ENCODE results near the gene GFI1B. TPM values are rescaled to one million over a fixed set of nuclear protein-coding genes. Genes with fewer than 3 reads are reported as not detected.

The GFI1B gene
- polyA plus RNA-seq, 1 donor from 2014 or later = not detected

GRCh38 chr9:132976571-132976970, 1.9 kb upstream of the GFI1B start:
- H3F3A ChIP-seq (ENCODE audit: insufficient read depth, low read length, poor library complexity, severe bottlenecking) = no peaks in the 10 kb centered on the region
- no peaks in the 10 kb centered on the region for H3K9me2 ChIP-seq (ENCODE audit: insufficient read depth, low read length)
- no peaks in the 10 kb centered on the region for H4K20me1 ChIP-seq (ENCODE audit: insufficient read depth)
- H3K4me2 ChIP-seq (ENCODE audit: low read length) = no peak overlapping the region
- H3K9me3 ChIP-seq (ENCODE audit: low read length) = no peaks in the 10 kb centered on the region
- no peak overlapping the region for H2AFZ ChIP-seq (ENCODE audit: low read depth, low read length)
- no peak overlapping the region for H3K4me3 ChIP-seq (ENCODE audit: low read length)
- H3K36me3 ChIP-seq (ENCODE audit: insufficient read depth, low read length) = no peaks in the 10 kb centered on the region
- H3K27ac ChIP-seq (ENCODE audit: low read length) = no peak overlapping the region
- TF ChIP-seq EZH2 (IDR thresholded peaks at IDR 0.05; ENCODE audit: borderline replicate concordance, insufficient read depth, low read length, poor library complexity, severe bottlenecking) = no peak
- TF ChIP-seq MXI1 (conservative IDR thresholded peaks at IDR 0.05; ENCODE audit: poor library complexity, severe bottlenecking) = no peak
- TF ChIP-seq EP300 (conservative IDR thresholded peaks at IDR 0.05; ENCODE audit: poor library complexity, severe bottlenecking) = no peak
- no peak for TF ChIP-seq RAD21 (conservative IDR thresholded peaks at IDR 0.05)
- TF ChIP-seq POLR2AphosphoS5 (IDR thresholded peaks at IDR 0.05) = no peak
- TF ChIP-seq CTCF (IDR thresholded peaks at IDR 0.05; ENCODE audit: poor library complexity, severe bottlenecking) = no peak
- TF ChIP-seq TAF1 (IDR thresholded peaks at IDR 0.05; ENCODE audit: low read depth) = no peak
- TF ChIP-seq REST (IDR thresholded peaks at IDR 0.05; ENCODE audit: borderline replicate concordance) = no peak
- no peak for TF ChIP-seq SMC3 (conservative IDR thresholded peaks at IDR 0.05; ENCODE audit: poor library complexity)
- H3K79me2 ChIP-seq (replicated peaks; ENCODE audit: insufficient read depth, low read length) = no peaks in the 10 kb centered on the region
- peaks cover 37% of the 10 kb centered on the region for H3K27me3 ChIP-seq (ENCODE audit: insufficient read depth, low read depth, low read length)
- no peak overlapping the region for H3K9ac ChIP-seq (ENCODE audit: low read length)

GRCh38 chr9:132978112-132978450, 413 bp upstream of the GFI1B start:
- Histone ChIP-seq H4K20me1 (ENCODE audit: insufficient read depth) (no peaks in the 10 kb centered on the region), H3K27ac (ENCODE audit: low read length) (no peak overlapping the region), H3K9me3 (ENCODE audit: low read length) (no peaks in the 10 kb centered on the region), H3K4me2 (ENCODE audit: low read length) (no peak overlapping the region), H3K9me2 (ENCODE audit: insufficient read depth, low read length) (no peaks in the 10 kb centered on the region), H3K79me2 (replicated peaks; ENCODE audit: insufficient read depth, low read length) (no peaks in the 10 kb centered on the region), H3F3A (ENCODE audit: insufficient read depth, low read length, poor library complexity, severe bottlenecking) (no peaks in the 10 kb centered on the region), H3K4me3 (ENCODE audit: low read length) (no peak overlapping the region), H2AFZ (ENCODE audit: low read depth, low read length) (no peak overlapping the region), H3K27me3 (ENCODE audit: insufficient read depth, low read depth, low read length) (peaks cover 37% of the 10 kb centered on the region), H3K9ac (ENCODE audit: low read length) (no peak overlapping the region), H3K36me3 (ENCODE audit: insufficient read depth, low read length) (no peaks in the 10 kb centered on the region)
- TF ChIP-seq TAF1 (IDR thresholded peaks at IDR 0.05; ENCODE audit: low read depth) (no peak), REST (IDR thresholded peaks at IDR 0.05; ENCODE audit: borderline replicate concordance) (no peak), EZH2 (IDR thresholded peaks at IDR 0.05; ENCODE audit: borderline replicate concordance, insufficient read depth, low read length, poor library complexity, severe bottlenecking) (no peak), EP300 (conservative IDR thresholded peaks at IDR 0.05; ENCODE audit: poor library complexity, severe bottlenecking) (no peak), CTCF (IDR thresholded peaks at IDR 0.05; ENCODE audit: poor library complexity, severe bottlenecking) (no peak), MXI1 (conservative IDR thresholded peaks at IDR 0.05; ENCODE audit: poor library complexity, severe bottlenecking) (no peak), RAD21 (conservative IDR thresholded peaks at IDR 0.05) (no peak), POLR2AphosphoS5 (IDR thresholded peaks at IDR 0.05) (no peak), SMC3 (conservative IDR thresholded peaks at IDR 0.05; ENCODE audit: poor library complexity) (no peak)
